ENCODE data around the gene CRYBA2.

GRCh38 chr2:218990052-218990451 lies 3.2 kb downstream of the CRYBA2 start:
- TF ChIP-seq POLR2AphosphoS5 (IDR thresholded peaks at IDR 0.05; ENCODE audit: low read depth, low read length) (no peak), REST (IDR thresholded peaks at IDR 0.05; ENCODE audit: insufficient read depth in 1 of 2, low read depth in 2 of 2, low read length in 2 of 2) (no peak), TAF1 (IDR thresholded peaks at IDR 0.05; ENCODE audit: borderline replicate concordance, insufficient read depth, low read length) (no peak)

Data from PFSK-1 (cell line).